UCSD-AML1 (cell line): ENCODE measurements around the gene SRGAP1.
"Not testable (repeated sequence)": the region's sequence is repeated elsewhere in the genome, so short reads cannot be mapped to it uniquely, and the experiment has no call there.

ENCODE experiments used
- DNase-seq: peaks from one replicate; lab custom pipeline; 2025; ENCODE audit not compliant: unreplicated experiment; lab: John Stamatoyannopoulos, UW

SRGAP1 gene

GRCh38 chr12:63865448-63865847, 20.9 kb downstream of the SRGAP1 start:
- no peak for DNase-seq

DNA sequence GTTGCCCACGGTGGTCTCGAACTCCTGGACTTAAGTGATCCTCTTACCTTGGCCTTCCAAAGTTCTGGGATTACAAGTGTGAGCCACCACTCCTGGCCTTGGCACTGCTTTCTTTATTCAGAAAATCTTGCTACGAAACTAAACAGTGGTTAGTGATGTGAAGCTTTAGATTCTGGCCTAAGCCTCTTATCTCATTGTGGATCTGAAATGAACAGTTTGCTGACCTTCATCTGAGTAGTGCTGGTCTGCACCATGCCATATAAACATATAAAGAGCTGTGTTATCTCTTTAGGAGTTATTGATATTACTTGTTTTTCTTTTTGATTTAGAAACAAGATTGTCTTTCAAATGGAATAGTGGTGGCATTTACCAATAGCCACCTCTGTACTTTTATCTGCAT, 22.6 kb downstream of the SRGAP1 start:
- no peak for DNase-seq

GRCh38 chr12:63869656-63870055, 25.2 kb downstream of the SRGAP1 start:
- DNase-seq: no peak

DNA sequence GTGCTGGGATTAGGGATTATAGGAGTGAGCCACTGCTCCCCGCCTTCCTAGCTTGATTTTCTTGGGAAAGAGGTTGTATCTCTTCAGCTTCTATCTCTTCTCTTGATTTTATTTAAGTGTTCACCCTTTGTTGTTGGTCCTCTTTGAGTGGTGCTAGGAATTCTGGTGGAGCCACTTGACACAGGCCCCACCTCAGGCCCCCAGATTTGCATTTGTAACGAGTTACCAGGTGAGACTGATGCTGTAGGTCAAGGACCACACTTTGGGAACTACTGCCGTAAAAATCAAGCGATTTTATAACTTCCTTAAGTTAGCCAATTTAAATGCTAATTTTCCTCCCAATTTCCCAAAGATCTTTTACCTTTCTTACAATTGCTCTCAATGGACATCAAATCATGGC, 26.3 kb downstream of the SRGAP1 start:
- DNase-seq: no peak

DNA sequence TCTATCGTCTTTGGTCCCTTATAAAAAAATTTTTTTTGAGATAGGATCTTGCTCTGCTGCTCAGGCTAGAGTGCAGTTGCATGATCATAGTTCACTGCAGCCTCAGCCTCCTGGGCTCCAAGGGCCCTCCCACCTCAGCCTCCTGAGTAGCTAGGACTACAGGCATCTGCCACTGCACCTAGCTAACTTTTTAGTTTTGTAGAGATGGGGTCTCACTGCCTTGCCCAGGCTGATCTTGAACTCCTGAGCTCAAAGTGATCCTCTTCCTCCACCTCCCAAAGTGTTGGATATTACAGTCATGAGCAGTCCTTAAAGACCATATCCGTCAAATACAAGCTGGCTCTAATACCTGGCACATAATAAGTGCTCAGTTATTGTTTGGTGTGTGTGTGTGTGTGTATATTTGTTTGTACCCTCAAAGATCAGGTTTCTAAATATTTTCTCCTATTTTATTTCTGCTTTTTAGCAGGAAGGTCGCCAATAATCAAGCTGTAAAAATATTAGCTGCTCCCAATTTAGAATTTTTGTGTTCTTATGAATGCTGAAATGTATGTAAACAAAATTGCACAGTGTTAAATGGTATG, 30.5 kb downstream of the SRGAP1 start:
- DNase-seq: no peak

- no peak for DNase-seq
Measured at GRCh38 chr12:63875703-63876102, 31.2 kb downstream of the SRGAP1 start.

DNA sequence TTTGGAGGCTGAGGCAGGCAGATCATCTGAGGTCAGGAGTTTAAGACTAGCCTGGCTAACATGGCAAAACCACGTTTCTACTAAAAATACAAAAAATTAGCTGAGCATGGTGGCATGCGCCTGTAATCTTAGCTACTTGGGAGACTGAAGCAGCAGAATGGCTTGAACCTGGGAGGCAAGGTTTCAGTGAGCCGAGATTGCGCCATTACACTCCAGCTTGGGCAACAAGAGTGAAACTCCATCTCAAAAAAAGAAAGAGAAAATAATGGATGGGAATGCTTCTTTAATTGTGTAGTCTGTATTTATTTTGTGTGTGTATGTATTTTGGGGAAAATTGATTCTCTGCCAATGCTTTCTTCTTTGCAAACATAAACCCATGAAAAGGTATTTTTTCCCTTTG, 32.5 kb downstream of the SRGAP1 start:
- no peak for DNase-seq

DNA sequence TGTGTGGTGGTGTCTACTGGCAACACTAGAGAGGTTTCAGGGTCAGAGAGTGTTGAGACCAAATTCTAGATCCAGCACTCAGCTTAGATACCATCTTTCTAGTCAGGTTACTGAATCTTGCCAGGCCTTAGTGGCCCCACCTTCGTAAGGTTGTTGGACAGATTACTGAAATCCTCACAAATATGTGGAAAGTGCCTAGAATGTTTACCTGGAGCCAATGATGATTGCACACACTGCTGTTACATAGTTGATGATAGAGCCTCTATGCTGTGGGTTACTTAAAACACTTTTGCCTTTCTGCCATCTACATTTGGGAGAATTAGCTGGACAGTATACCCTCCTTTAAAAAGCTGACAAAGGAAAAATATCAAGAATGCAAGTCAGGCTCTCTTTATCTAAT, 33.2 kb downstream of the SRGAP1 start:
- DNase-seq: no peak

DNA sequence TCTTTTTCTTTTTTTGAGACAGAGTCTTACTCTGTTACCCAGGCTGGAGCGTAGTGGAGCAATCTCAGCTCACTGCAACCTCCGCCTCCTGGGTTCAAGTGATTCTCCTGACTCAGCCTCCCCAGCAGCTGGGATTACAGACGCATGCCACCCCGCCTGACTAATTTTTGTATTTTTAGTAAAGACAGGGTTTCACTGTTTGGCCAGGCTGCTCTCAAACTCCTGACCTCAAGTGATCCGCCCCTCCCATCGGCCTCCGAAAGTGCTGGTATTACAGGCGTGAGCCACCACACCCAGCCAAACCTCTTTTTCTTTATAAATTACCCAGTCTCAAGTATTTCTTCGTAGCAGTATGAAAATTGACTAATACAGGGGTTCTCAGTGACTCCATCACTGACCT, 35.7 kb downstream of the SRGAP1 start:
- not testable (repeated sequence) for DNase-seq

DNA sequence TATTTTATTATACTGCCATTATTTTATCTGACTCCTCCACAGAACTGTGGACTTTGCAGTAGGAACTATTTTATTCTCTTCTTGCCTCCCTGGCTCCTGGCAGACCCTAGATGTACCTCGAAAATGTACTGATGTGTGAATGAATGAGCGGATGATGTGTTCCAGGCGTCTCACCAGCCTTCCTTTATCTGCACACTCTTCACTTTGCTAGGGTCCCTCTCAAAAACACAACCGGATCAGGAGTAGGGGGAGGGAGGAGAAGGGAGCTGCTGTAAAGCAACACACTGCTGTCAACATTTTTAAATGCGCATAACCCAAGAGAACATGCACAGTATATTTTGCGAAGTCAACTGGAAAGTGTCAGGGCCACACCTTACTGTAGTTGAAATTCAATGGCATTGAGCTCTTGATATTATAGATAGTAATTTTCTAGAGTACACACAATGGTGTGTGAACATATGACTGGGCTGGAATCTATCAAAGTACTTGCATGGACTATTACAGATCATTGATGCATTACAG, 36.3 kb downstream of the SRGAP1 start:
- no peak for DNase-seq

- DNase-seq: no peak
Measured at GRCh38 chr12:63882844-63883243, 38.3 kb downstream of the SRGAP1 start.

GRCh38 chr12:63885401-63885800, 40.9 kb downstream of the SRGAP1 start:
- no peak for DNase-seq

DNA sequence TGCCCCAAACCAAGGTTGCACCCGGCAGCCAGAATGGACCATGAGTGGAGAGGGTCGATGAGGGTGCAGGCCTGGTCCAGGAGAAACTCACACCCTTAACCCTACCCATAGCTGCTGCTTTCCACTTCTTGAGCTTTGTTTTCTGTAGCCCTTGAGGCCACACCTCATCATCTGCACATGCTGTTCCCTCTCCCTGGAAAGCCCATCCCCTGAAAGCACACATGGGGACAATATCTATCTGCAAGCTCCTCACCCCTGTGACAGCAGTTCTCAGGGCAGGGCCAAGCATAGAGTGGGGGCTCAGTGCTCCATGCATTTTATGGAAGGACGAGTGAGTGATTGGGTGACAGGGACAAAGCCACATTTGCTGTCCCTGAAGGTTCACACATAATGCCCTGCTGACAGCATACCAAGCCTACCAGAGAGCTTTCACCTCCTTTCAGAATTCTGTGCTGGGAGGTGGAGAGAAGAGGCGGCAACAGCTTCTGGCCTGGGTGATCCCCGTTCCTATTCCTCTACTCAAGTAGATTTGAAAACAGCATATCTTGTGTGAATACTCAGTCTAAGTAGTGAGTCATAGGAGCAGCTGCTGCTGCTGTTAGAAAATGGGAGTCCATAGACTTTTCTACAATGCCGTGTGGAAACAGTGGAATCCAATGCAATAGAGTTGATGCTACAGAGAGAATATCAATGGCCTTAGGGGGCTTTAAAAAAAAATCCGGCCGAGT, 44.6 kb downstream of the SRGAP1 start:
- DNase-seq: no peak

DNA sequence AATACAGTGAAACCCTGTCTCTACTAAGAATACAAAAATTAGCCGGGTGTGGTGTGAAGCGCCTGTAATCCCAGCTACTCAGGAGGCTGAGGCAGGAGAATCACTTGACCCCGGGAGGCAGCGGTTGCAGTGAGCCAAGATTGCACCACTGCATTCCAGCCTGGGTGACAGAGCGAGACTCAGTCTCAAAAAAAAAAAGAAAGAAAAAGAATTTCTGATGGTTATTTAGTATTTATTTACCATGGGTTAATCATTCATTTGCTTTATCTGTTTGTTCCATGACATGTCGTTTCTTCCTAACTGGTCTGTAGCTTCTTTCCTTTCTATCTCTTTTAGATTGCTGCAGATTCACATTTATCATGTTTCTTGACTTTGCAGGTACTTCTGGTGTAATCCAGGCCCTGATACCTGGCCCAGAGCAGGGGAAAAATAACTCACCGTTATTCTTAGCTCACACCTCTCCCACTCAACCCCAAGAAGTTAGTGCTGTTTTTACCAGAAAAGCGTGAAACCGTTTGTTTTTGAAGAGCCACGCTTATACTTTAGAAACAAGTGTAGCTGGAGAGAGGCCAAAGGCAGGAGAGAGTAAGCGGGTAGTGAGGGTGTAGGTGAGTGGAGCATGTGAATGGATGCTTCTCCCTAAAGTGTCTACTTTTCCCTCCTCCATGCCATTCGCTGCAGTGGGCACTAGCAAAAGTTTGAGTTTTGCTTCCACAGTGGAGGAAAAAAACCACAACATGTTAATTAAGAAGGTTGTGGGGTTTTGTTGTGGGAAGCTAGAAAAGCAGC, 45.4 kb downstream of the SRGAP1 start:
- no peak for DNase-seq

GRCh38 chr12:63893170-63893569, 48.7 kb downstream of the SRGAP1 start:
- no peak for DNase-seq

GRCh38 chr12:63894132-63894531, 49.6 kb downstream of the SRGAP1 start:
- DNase-seq: no peak

- DNase-seq: no peak
Measured at GRCh38 chr12:63895841-63896240, 51.3 kb downstream of the SRGAP1 start.

- peak; percentile 15 for DNase-seq
Measured at GRCh38 chr12:63897931-63898330, 53.4 kb downstream of the SRGAP1 start.

DNA sequence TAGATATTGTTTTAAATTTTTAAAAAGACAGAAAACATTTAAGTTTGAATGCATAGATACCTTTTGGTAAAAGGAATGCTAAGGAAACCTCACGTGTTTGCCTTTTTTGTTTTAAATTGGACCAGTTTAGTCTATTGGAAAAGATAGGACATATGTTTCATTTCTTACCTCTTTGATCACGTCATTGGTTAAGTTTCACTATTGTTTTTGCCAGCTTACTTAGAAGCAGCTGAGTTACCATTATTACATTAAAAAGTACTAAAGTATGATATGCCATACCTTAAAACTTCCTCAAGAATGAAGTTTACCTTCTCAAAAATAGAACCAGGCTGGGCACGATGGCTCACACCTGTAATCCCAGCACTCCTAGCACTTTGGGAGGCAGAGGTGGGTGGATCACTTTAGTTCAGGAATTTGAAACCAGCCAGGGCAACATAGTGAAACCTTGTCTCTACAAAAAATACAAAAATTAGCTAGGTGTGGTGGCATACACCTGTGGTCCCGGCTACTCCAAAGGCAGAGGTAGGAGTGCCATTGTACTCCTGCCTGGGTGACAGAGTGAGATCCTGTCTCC, 54.4 kb downstream of the SRGAP1 start:
- DNase-seq: no peak

GRCh38 chr12:63899396-63899795, 54.9 kb downstream of the SRGAP1 start:
- no peak for DNase-seq

DNA sequence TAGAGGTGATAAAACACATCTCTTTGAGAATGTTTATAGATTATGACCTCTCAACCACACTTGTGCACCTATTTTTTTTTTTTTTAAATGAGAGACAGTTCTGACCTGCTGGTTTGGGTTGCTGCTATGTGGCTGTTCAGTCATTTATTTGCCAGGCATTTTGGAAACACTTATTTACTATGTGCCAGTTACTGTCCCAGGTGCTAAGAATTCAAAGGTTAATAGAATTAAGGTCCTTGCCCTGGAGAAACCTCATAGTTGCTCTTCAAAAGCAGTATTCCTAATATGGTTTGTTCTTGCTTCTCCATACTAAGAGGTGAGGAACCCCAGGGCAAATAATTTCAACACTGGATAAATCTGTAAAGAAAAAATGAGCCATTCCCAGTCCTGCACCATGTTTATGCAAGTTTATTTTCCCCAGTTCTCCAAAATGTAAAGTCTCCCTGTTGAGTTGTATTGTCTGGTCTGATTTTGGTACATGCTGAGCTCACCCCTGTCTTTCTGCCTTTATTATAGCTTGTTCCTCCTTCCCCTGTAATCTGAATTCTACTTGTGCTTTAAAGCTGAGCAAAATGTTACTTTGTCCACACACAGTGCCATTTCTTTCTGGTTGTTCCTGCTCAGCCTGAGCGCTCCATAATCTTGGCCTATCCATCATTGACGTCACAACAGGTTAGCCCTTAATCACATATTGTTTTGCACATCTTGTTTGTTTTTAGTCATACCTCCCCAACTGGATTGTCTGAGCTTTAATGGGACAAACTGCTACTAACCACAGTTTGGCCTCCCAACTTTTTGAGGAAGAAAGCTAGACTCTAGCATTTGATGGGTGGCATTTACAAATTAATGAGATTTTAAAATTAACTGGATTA, 56.7 kb downstream of the SRGAP1 start:
- DNase-seq: no peak
